ENCODE data around the gene KIAA1755. TPM values are rescaled to one million over a fixed set of nuclear protein-coding genes. Genes with fewer than 3 reads are reported as not detected.

The KIAA1755 gene
- polyA plus RNA-seq, 1 experiment: 2.9 TPM

DNA sequence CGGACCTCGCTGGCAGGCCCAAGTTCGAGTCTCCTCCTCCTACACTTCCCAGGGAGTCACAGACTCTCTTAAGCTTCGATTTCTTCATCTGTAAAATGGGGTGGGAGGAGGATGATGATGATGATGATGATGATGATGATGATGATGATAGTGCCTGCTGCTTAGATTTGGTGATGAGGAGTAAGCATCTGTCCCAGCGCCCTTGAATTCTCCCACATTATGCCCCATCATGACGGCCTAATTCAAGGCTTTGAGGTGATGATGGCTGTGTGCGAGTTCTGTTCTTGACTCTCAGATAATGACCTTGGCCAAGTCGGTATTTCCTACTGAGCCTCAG is 487 bp upstream of the KIAA1755 start:
- TF ChIP-seq, protein P1, sequence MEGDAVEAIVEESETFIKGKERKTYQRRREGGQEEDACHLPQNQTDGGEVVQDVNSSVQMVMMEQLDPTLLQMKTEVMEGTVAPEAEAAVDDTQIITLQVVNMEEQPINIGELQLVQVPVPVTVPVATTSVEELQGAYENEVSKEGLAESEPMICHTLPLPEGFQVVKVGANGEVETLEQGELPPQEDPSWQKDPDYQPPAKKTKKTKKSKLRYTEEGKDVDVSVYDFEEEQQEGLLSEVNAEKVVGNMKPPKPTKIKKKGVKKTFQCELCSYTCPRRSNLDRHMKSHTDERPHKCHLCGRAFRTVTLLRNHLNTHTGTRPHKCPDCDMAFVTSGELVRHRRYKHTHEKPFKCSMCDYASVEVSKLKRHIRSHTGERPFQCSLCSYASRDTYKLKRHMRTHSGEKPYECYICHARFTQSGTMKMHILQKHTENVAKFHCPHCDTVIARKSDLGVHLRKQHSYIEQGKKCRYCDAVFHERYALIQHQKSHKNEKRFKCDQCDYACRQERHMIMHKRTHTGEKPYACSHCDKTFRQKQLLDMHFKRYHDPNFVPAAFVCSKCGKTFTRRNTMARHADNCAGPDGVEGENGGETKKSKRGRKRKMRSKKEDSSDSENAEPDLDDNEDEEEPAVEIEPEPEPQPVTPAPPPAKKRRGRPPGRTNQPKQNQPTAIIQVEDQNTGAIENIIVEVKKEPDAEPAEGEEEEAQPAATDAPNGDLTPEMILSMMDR (IDR thresholded peaks at IDR 0.05; ENCODE audit: low read depth, low read length): no peak
- H3K4me3 ChIP-seq (ENCODE audit: low read depth, low read length): peak overlapping the region; percentile 58
- H3K27me3 ChIP-seq (ENCODE audit: control insufficient read depth, insufficient read depth, low read length): no peaks in the 10 kb centered on the region
- CTCF ChIA-PET: no interaction called here
- no peak for DNase-seq (ENCODE audit: low read depth, low spot score)
- H3K9me3 ChIP-seq (ENCODE audit: control insufficient read depth, insufficient read depth, low read length): no peaks in the 10 kb centered on the region
- POLR2A ChIA-PET: no interaction called here
- H3K27ac ChIP-seq (ENCODE audit: low read depth, low read length): no peak overlapping the region

DNA sequence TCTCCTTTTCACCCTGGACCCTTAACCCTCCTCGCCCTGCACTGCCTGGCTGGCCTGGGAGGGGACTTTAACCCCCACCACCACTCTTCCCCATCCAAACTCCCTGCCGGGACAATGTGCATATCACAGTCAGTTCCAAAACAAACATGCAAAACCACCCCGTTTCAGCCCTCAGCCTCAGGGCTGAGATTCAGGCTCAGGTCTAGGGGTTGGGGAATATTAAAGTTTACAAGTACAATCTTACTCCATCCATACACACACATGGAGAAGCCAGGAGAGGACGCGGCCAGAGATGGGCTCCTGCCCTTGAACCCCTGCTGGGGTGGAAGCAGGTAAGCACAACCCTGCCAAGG is 534 bp downstream of the KIAA1755 start:
- peak overlapping the region; percentile 47 for H3K27ac ChIP-seq (ENCODE audit: low read depth, low read length)
- TF ChIP-seq, protein P1 (IDR thresholded peaks at IDR 0.05; ENCODE audit: low read depth, low read length): no peak
- ChIA-PET POLR2A (no interaction called here), CTCF (no interaction called here)
- no peaks in the 10 kb centered on the region for H3K9me3 ChIP-seq (ENCODE audit: control insufficient read depth, insufficient read depth, low read length)
- no peaks in the 10 kb centered on the region for H3K27me3 ChIP-seq (ENCODE audit: control insufficient read depth, insufficient read depth, low read length)
- peak overlapping the region; percentile 58 for H3K4me3 ChIP-seq (ENCODE audit: low read depth, low read length)
- no peak for DNase-seq (ENCODE audit: low read depth, low spot score)

DNA sequence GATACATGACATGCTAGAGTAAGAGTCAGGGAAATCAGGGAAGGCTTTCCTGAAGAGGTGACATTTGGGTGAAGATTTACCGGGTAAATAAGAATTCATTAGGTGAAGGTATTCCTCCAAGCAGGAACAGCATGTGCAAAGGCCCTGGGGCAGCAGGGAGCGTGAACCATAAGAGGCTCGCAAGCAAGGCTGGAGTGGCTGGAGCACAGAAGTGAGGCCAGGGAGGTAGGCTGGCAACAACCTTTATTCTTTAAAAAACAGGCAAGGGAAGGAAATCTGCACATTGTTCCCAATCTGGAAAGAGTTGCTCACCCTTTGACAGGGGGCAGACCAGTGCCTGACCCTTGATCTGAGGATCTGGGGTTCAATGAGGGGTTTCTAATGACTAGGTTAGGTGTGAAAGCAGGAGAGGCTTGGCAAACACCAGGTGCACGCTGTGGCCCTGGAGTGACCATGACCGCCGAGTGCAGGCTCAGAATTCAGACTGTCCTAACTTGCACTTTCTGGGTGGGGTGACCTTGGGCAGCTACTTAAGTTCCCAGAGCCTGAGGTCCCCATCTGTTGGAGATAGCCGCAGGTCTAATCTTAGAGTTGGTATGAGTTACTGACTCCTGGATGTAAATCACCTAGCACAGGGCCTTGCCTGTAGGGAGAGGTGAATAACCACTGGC is 1.9 kb downstream of the KIAA1755 start:
- ChIA-PET CTCF (interaction anchor here (0.8 kb wide), 1 partner anchor 45 kb away, joined by 3 read pairs; no protein-coding TSS in a partner anchor), POLR2A (no interaction called here)
- H3K4me3 ChIP-seq (ENCODE audit: low read depth, low read length): no peak overlapping the region
- H3K27ac ChIP-seq (ENCODE audit: low read depth, low read length): no peak overlapping the region
- DNase-seq (ENCODE audit: low read depth, low spot score): no peak
- H3K9me3 ChIP-seq (ENCODE audit: control insufficient read depth, insufficient read depth, low read length): no peaks in the 10 kb centered on the region
- no peaks in the 10 kb centered on the region for H3K27me3 ChIP-seq (ENCODE audit: control insufficient read depth, insufficient read depth, low read length)
- TF ChIP-seq, protein P1 (IDR thresholded peaks at IDR 0.05; ENCODE audit: low read depth, low read length): no peak

- CTCF ChIA-PET: no interaction called here
Observed at GRCh38 chr20:38256966-38257365, 3.6 kb downstream of the KIAA1755 start.

GRCh38 chr20:38256021-38256420 is 4.5 kb downstream of the KIAA1755 start:
- Histone ChIP-seq H3K4me3 (ENCODE audit: low read depth, low read length) (no peak overlapping the region), H3K27me3 (ENCODE audit: control insufficient read depth, insufficient read depth, low read length) (no peaks in the 10 kb centered on the region), H3K9me3 (ENCODE audit: control insufficient read depth, insufficient read depth, low read length) (no peaks in the 10 kb centered on the region), H3K27ac (ENCODE audit: low read depth, low read length) (no peak overlapping the region)
- TF ChIP-seq, protein P1 (IDR thresholded peaks at IDR 0.05; ENCODE audit: low read depth, low read length): no peak
- ChIA-PET POLR2A (interaction anchor here (0.8 kb wide), 1 partner anchor 15 kb away, joined by 3 read pairs; no protein-coding TSS in a partner anchor), CTCF (interaction anchor here (1.2 kb wide), 1 partner anchor 34 kb away, joined by 3 read pairs; no protein-coding TSS in a partner anchor)
- no peak for DNase-seq (ENCODE audit: low read depth, low spot score)

More at GRCh38 chr20:38256966-38257365, 3.6 kb downstream of the KIAA1755 start:
- no peaks in the 10 kb centered on the region for H3K27me3 ChIP-seq (ENCODE audit: control insufficient read depth, insufficient read depth, low read length)
- no peak overlapping the region for H3K27ac ChIP-seq (ENCODE audit: low read depth, low read length)
- TF ChIP-seq, protein P1 (IDR thresholded peaks at IDR 0.05; ENCODE audit: low read depth, low read length): no peak
- POLR2A ChIA-PET: no interaction called here
- no peak overlapping the region for H3K4me3 ChIP-seq (ENCODE audit: low read depth, low read length)
- H3K9me3 ChIP-seq (ENCODE audit: control insufficient read depth, insufficient read depth, low read length): no peaks in the 10 kb centered on the region
- no peak for DNase-seq (ENCODE audit: low read depth, low spot score)
